GM19023 (cell line): Measurements from ENCODE around the gene EXOC4.
"Not testable (repeated sequence)": the region's sequence is repeated elsewhere in the genome, so short reads cannot be mapped to it uniquely, and the experiment has no call there.

ENCODE experiments used
- ATAC-seq: cut with Tn5 transposase; IDR thresholded peaks from one replicate; pipeline ENCODE4 v1.9.1; 2021; ENCODE audit warnings: mild to moderate bottlenecking, moderate library complexity; ENCODE audit not compliant: unreplicated experiment

Gene EXOC4

DNA sequence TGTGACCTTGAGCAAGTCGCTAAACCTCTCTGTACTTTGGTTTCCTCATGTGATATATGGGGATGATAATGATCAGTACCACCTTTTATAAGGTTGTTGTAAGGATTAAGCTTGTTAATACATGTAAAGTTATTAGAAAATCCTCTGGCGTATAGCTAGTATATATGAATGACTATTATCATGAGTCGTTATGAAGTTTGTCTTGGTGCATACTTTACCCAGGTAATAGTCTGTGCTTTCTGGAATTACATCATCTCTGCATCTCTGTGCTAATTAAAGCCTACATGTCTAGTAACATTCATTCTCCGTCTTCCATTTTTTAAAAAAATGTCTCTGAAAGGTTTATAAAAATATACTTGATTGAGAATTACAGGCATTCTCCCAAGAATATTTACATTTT lies 524.8 kb downstream of the EXOC4 start:
- no peak for ATAC-seq

DNA sequence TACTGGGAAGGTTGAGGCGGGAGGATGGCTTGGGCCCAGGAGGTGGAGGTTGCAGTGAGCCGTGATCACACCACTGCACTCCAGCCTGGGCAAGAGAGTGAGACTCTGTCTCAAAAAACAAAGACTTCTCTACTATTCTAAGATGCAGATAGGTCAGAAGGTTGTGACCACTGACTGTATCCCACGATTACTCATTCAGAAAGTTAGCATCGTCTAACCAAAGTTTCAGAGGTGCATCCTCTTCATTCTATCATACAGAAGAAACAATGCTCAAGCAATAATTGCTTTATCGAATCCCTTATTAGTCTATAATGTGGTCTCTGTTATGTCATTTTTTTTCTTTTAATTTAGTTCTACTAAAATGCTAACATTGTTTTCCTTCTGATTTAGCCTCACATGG lies 525.6 kb downstream of the EXOC4 start:
- ATAC-seq: peak; percentile 76

DNA sequence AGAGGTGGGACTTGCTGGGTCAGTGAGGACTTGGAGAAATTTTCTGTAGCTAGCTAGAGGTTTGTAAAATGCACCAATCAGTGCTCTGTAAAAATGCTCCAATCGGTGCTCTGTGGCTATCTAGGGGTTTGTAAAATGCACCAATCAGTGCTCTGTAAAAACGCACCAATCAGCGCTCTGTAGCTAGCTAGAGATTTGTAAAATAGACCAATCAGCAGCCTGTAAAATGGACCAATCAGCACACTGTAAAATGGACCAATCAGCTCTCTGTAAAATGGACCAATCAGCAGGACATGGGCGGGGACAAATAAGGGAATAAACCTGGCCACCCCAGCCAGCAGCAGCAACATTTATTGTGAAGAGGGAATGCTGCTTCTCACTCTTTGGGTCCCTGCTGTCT lies 526.7 kb downstream of the EXOC4 start:
- ATAC-seq: not testable (repeated sequence)

DNA sequence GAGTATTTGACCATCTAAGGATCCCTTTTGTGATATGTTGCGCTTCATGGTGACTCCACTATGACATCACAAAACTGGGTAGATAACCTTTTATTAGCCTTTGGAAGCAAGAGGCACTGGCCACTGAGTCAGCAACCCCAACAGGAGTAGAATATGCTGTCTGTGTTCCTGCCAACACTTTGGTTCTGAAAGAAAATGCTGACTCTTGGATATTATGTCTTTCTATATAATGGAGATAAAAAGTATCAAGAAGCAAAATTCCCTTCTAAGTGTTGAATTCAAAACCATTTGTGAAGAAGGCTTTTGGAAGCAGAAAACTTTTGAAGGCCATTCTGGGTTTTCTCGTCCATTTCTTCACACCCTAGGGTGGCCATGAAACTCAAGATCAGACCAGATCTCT lies 528.0 kb downstream of the EXOC4 start:
- no peak for ATAC-seq

DNA sequence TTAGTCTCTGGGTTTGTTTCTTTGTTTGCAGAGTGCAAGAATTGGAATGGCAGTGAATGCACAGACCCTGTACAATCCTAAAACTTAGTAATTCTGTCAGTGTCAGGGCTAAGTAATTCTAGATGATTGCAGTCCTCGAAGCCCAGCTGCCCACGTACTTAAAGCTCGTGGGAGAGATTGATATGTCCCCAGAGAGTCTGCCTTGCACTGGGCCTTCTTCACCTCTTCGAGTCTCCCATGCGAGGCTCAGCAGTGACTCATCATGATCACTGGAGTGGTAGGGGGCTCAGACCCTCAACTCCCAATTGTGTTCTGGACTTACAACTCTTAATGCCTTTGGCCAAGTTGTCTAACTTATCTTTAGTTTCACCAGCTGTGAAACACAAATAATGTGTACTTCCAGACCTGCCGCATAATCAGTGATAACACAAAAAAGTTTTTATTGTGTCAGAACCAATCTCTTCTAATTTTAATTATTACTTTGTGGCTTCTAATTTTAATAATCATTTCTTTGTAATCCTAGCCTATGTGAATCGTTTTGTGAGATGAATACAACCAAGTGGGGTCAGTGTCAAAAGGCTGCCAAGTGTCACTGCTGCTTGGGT lies 528.7 kb downstream of the EXOC4 start:
- no peak for ATAC-seq

DNA sequence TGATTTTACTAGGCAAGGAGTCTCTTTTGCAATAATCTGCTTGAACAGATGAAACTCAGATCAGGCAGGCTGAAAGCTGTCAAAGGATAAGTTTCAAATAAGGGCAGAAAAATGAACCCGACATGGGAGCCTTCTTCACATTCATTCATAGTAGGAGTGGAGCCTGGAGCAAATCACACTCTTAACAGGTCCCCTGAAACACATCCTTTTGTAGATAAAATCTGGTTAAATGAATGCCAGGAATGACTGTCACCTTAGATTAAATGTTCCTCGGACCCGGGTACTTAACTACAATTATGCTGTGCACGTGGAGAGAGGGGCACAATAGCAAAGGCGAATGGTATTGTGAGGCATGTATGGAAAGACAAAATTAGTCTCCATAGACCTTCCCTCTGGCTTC lies 529.6 kb downstream of the EXOC4 start:
- no peak for ATAC-seq

DNA sequence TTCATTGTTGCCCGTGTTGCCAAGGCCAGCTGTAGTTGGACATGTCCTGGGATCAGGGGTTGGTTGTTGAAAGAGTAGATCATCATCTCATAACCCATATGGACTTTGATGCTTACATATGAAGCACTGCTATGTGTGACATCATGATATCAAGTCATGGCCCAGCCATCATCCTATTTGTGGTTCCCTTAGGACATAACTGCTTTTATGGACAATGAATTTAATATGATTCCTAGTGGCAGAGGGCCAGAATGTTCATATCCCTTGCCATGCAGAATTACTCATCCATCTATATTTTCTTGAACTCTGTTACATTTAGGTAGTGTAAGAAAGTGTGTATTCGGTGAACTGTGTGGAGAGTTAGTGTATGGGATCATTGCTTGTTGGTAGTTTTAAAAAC lies 530.4 kb downstream of the EXOC4 start:
- no peak for ATAC-seq

DNA sequence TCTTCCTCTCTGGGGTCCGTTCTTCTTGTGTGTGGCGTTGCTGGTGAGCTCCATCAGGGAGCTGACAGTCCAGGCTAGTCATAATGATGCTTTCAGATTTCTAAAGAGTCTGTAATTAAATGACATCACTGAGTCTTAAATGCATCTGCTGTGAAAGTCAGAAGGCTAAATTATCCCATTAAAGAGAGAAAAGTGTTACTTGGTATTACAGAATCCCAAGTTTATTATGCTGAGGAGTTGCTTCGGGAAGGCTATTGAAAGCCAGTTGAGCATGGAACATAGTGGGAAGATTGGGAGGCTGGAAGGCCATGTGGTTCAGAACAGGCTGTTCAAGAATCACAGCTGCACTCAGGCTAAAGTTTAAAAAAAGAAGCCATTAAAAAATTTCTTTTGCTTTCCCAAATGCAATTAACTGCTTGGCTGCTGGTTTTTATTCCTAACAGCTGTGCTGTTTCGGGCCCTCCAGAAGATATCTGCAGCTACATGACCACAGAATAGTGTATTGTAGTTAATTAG lies 531.7 kb downstream of the EXOC4 start:
- ATAC-seq: no peak

DNA sequence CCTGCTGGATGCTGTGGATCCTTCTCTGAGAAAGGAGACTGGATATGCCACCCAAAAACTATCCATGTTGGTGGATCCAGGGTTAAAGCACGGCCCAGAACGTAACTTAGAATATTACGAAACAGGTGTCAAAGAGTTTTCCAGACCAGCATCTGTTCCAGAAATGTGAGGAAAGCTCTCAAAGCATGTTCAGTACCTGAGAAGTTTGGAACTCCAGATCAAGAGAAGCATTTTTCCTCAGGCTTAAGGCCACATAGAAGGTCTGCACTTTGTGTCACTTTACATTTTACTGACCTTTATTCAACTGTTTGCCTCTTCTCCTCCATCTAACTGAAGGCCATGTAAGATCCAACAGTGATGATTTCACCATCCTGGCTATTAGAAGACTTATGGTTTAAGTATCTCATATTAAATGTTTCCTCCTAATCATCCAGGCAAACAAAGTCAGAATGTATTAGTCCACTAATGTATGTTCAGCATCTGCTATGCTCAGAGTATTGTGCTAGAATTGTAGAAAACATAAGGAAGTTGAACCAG lies 533.6 kb downstream of the EXOC4 start:
- no peak for ATAC-seq

DNA sequence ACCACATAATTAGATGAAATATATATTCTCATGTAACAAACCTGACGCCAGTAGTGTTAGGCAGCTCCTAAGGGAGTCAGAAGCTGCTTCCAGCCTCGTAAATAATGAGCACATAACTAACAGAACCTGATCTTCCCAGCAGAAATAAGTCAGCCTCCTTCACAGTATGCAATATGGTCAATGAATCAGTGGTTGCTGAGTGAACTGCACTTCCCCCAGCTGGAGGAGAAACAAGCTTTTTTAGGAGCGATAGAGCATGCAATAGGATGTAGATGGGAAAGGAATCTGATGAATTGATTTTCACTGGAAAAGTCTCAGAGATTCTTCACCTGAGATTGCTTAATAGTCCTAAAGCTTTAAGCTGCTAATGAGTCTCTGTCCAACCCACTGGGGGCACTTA lies 537.1 kb downstream of the EXOC4 start:
- ATAC-seq: no peak

DNA sequence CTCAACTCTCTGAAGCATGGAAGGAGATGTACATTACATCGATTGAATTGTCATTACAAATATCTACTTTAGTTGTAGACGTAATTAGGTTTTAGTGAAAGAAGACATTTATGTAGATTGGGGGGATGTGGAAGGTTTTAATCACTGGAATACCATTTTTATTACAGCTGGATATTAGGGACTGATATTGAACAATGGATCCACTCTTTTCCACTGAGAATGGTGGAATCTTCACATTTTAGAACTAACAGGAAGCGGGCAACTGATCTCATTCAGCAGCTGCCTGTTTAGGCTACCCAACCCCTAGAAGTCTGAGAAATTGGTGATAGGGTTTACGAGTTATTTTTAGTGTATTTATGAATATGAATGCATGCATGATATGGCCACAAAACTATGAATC lies 538.0 kb downstream of the EXOC4 start:
- ATAC-seq: no peak

DNA sequence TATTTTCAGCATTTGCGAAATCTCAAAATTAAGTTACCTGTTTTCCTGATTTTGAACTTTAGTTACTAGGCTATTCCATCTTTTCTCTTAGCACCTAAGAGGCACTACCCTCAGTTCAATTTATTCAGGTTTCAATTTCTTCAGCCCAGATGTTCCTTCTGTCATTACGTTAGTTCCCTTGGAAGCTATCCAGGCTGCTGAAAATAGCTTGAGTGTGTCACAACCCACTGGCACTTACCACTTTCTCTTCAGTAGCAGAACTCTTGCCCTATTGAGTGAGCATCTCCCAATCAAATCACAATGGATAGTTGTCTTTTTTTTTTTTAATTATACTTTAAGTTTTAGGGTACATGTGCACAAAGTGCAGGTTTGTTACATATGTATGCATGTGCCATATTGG lies 541.6 kb downstream of the EXOC4 start:
- no peak for ATAC-seq

DNA sequence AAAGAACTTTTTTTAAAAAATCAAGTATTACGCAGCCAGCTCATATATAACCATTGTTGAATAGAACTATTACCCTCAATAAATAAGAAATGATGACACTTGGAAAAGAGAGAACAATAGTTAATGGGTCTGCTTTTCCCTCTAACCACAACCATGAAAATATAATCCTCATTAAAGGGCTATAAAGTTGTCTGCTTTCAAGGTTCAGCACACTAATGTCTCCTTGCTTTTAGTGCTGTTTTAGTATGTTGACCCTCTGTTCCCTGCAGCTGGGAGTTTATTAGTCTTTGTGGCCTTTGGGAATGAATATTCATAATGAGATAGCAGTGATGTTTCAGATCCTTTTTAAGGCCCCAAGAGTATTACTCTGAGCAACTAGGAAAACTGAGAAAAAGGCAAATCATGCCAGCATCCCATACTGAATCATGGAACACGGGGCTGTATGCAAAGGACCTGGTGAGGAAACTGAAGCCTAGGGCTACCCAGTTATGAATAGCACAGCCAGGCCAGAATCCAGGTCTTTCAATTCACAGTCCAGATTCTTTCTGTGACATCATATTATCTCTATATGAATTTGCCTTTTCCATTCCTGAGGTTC lies 542.3 kb downstream of the EXOC4 start:
- no peak for ATAC-seq

DNA sequence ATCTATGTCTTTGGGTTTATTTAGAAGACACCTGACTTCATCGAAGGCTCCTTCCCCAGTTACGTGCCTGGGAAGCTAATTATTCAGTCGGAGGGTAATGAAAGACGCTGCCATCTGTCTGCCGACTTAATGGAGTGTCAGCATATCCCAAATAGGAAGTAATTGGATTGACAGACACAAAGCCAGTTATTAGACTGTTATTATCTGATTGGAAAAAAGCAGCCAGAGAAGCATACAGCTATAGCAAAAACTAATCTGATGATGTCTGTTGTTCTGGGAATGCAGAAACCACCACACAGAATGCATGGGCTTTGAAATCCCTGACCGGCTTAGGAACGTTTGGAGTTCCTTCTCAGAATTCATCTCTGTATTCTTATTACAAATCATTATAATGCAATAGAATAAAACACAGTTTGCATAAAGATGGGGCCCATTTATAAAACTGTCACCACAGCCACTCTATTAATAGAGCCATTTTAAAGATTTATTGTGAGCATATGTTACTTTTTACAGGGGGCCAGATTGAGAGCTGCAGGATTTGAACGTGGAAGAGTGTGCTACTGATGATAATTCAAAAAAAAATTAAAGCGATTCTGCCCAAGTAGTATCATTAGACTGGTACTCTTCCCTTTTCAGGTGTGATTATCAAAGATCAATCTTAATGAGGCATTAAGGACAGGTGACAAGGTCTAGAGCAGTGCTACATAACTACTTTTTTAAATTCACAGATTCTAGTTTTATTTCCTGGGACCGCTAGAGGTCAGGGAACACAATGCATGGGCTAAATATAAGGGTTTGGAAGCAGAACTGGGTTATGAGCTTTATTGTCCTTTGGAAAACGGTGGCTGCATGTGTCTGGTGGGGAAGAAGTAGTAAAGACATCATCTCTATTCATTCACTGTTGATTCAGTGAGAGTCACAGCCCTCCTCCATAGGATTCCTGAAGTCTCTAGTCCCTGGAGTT lies 544.2 kb downstream of the EXOC4 start:
- no peak for ATAC-seq

DNA sequence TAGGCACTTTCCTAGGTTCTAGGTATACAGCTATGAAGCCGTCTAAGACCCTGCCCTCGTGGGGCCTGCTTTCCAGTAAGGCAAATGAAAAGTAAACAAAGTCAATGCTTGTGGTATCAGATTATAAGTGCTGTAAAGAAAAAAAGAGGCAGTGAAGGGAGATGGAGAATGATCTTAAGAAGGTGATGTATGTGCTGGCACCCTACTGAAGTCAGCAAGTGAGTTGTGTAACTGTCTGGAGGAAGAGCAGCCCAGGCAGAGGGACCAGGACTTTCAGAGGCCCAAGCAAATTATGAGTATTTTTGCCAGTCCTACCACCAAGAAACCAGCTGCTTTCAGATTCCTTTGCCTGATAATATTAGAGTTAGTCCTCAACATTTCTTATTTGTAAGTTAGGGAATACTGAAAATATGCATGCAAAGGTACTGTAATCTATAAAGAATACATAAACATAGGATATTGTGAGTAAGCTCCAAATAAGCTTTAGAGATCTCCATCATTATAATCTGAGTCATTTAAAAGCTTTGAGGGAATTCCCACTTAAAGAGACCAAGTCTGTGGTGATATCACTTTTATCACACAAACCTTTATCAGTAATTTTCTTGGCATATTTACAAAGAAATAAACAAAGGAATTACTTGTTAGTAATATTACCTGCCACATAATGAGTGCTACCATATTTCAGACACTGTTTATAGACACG lies 545.1 kb downstream of the EXOC4 start:
- ATAC-seq: no peak

DNA sequence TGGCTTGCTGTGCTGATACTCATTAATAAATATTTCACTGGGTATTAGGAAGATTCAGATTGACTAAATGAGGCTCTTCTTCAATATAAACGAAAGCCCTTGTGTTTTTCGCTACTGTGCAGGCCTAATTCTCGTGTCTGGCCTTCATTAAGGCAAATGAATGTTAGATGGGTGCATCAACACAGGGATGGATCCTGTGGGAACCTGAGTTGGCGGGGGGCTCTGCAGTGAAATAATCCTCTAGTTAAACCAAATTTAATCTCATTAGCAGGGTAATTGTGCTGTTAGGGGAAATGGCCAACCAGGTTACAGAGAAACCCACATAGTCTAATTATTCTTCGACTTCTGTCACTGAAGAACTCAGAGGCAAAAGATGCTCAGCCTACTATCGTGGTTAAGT lies 548.5 kb downstream of the EXOC4 start:
- ATAC-seq: no peak

DNA sequence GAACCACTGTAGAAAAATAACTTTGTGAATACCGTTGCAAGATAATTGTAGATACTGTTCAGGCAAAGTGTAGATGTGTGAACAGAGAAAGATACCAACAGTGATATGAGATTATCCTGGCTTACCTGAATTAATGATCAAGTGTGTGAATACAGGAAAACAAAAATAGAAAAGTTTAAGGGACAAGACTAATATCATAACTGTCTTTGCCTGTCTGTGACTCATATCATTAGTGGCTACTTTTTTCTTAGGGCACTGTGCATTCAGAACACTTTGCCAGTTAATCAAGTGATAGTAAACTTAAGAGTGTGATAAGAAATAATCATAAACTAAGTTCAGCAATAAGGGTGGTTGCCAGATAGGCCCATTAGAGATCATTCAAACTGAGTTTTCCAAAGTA lies 551.2 kb downstream of the EXOC4 start:
- ATAC-seq: no peak

DNA sequence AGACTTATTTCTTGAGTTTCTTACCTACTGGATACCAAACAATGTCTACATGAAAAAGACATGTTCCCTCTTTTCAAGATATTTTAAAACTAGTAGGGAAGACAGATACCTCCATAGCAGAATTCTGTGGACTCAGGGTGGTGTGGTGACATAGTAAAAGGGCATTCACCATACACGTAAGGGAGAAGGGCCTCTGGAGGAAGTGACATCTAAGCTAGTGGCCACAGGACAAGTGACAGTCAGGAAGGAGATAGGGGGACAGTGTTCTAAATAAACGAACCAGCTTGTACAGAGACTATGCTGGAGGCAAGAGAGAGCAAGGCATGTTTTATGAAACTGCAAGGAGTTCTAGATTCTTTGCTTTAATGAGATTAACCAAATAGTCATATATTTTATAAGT lies 552.5 kb downstream of the EXOC4 start:
- no peak for ATAC-seq

DNA sequence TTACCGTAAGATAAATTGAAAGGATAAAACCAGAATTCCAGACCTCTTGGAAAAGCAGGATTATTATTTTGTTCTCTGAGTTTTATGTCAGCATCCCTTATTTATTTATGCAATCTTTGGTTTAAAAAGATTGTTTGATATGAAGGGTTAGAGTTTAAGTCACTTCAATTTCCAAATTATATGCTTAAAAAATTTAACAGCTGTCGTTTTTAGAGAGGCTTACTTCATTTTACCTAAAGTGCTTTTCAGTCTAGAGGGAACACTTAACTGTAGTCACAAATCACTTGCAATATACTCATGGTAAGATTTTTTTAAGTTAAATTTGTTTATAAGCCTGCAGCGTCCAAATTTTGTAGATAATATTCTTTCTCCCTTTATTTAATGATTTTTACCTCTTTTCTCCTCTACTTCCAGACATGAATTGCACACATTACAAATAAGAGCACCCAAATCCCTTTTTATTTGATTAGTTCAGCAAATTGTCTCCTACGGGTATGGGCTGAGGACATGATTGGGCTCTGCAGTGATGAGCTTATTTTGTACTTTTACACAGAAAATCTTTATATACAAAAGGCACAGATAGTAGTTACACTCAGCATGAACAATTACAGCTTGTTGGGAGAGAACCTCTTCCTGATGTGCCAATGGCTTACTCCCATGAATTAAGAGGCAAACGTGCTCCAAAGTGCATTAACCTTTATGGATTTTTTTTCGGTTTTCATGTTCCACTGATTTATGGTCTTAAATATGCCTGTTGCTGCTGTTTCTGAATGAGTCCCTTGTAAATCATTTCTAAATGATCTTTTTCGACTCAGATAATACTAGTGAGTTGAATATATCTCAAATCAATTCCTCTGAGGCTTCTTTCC lies 555.0 kb downstream of the EXOC4 start:
- no peak for ATAC-seq

DNA sequence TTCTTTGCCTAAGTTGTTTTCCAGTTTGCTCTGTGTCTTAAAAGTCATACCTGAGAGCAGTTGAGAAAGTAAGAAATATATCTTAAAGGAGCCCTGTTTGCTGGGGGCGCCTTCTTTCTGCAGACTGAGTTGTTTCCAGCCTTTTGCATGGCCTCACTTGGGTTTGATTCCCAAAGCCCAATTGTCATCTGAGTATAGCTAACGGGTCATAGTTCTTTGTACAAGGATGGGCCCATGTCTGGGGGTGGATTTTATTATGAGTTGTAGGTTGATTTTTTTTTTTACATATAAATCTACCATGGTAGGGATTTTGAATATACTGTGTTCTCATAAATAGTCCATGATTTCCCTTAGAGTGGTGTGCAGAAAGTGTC lies 555.6 kb downstream of the EXOC4 start:
- no peak for ATAC-seq
